Calu3 (cell line): ENCODE measurements around the gene KLHL29. TPM values are rescaled to one million over a fixed set of nuclear protein-coding genes. Genes with fewer than 3 reads are reported as not detected.

Source experiments
- BruUV-seq: library from RNA; stranded (reverse); fragments of 400-500 nt; replicated peaks from 2 replicates; lab custom pipeline; 2021; lab: Mats Ljungman, UMichigan
- CTCF ChIA-PET: fragments of 300-600 bp; sonication (Branson Sonifier 250); formaldehyde crosslinking; loops from one replicate; lab custom pipeline; 2022; ENCODE audit warnings: antibody characterized with exemption; lab: Charles Lee
- DNase-seq: peaks from one replicate; pipeline ENCODE4 v3.0.0; 2022
- H3K27ac Mint-ChIP-seq: one replicate; pipeline ENCODE4 v1.8.0; 2022; ENCODE audit warnings: mixed read lengths; ENCODE audit not compliant: unreplicated experiment
- H3K27me3 Mint-ChIP-seq: one replicate; pipeline ENCODE4 v1.8.0; 2022; ENCODE audit warnings: mixed read lengths; ENCODE audit not compliant: unreplicated experiment
- H3K36me3 Mint-ChIP-seq: one replicate; pipeline ENCODE4 v1.8.0; 2022; ENCODE audit warnings: mild to moderate bottlenecking, moderate library complexity, mixed read lengths; ENCODE audit not compliant: insufficient read depth, unreplicated experiment
- H3K4me1 Mint-ChIP-seq: one replicate; pipeline ENCODE4 v1.8.0; 2022; ENCODE audit warnings: mild to moderate bottlenecking, low read depth, mixed read lengths; ENCODE audit not compliant: unreplicated experiment
- H3K4me3 Mint-ChIP-seq: one replicate; pipeline ENCODE4 v1.8.0; 2022; ENCODE audit warnings: mild to moderate bottlenecking, low read depth, moderate library complexity, mixed read lengths; ENCODE audit not compliant: unreplicated experiment
- H3K9me3 Mint-ChIP-seq: one replicate; pipeline ENCODE4 v1.8.0; 2022; ENCODE audit warnings: low read depth, mixed read lengths; ENCODE audit not compliant: unreplicated experiment
- intact Hi-C: fragments of 100-400 bp; cut with micrococcal nuclease; formaldehyde crosslinking; loops from one replicate; pipeline ENCODE4 v1.10.0; 2022; ENCODE audit not compliant: unreplicated experiment
- total RNA-seq: library from RNA; stranded (reverse); gene quantifications from 2 replicates; pipeline ENCODE4 v1.2.3, GENCODE V29; 2022
- TF ChIP-seq, protein P1 (sequence below): fragments of 200-600 bp; IDR thresholded peaks from one replicate; pipeline ENCODE4 v1.8.0; 2022; ENCODE audit warnings: antibody characterized with exemption; ENCODE audit not compliant: unreplicated experiment

Gene KLHL29
- total RNA-seq, 1 experiment from 2014 or later: 11.9 TPM

GRCh38 chr2:23594460-23594825 is 209.5 kb downstream of the KLHL29 start:
- no peak overlapping the region for H3K27ac Mint-ChIP-seq
- DNase-seq: no peak
- intact Hi-C loops: no loop called here
- H3K36me3 Mint-ChIP-seq: no peaks in the 10 kb centered on the region
- H3K27me3 Mint-ChIP-seq: no peaks in the 10 kb centered on the region
- CTCF ChIA-PET: no interaction called here
- H3K9me3 Mint-ChIP-seq: no peaks in the 10 kb centered on the region
- H3K4me1 Mint-ChIP-seq: no peaks in the 10 kb centered on the region
- TF ChIP-seq, protein P1, sequence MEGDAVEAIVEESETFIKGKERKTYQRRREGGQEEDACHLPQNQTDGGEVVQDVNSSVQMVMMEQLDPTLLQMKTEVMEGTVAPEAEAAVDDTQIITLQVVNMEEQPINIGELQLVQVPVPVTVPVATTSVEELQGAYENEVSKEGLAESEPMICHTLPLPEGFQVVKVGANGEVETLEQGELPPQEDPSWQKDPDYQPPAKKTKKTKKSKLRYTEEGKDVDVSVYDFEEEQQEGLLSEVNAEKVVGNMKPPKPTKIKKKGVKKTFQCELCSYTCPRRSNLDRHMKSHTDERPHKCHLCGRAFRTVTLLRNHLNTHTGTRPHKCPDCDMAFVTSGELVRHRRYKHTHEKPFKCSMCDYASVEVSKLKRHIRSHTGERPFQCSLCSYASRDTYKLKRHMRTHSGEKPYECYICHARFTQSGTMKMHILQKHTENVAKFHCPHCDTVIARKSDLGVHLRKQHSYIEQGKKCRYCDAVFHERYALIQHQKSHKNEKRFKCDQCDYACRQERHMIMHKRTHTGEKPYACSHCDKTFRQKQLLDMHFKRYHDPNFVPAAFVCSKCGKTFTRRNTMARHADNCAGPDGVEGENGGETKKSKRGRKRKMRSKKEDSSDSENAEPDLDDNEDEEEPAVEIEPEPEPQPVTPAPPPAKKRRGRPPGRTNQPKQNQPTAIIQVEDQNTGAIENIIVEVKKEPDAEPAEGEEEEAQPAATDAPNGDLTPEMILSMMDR: no peak
- no peak overlapping the region for H3K4me3 Mint-ChIP-seq
- BruUV-seq: no TSS peak

- no peak for DNase-seq
- H3K4me3 Mint-ChIP-seq: no peak overlapping the region
- no peaks in the 10 kb centered on the region for H3K4me1 Mint-ChIP-seq
- CTCF ChIA-PET: no interaction called here
- no peaks in the 10 kb centered on the region for H3K9me3 Mint-ChIP-seq
- no TSS peak for BruUV-seq
- intact Hi-C loops: no loop called here
- no peaks in the 10 kb centered on the region for H3K27me3 Mint-ChIP-seq
- no peak overlapping the region for H3K27ac Mint-ChIP-seq
- no peaks in the 10 kb centered on the region for H3K36me3 Mint-ChIP-seq
- TF ChIP-seq, protein P1: no peak
Measured at GRCh38 chr2:23595021-23595420, 210.0 kb downstream of the KLHL29 start.

- DNase-seq: peak; percentile 6
- no peaks in the 10 kb centered on the region for H3K9me3 Mint-ChIP-seq
- TF ChIP-seq, protein P1: no peak
- no peak overlapping the region for H3K4me3 Mint-ChIP-seq
- intact Hi-C loops: no loop called here
- CTCF ChIA-PET: no interaction called here
- no peaks in the 10 kb centered on the region for H3K4me1 Mint-ChIP-seq
- BruUV-seq: no TSS peak
- H3K36me3 Mint-ChIP-seq: no peaks in the 10 kb centered on the region
- H3K27ac Mint-ChIP-seq: no peak overlapping the region
- H3K27me3 Mint-ChIP-seq: no peaks in the 10 kb centered on the region
Measured at GRCh38 chr2:23595601-23596251, 210.7 kb downstream of the KLHL29 start.

DNA sequence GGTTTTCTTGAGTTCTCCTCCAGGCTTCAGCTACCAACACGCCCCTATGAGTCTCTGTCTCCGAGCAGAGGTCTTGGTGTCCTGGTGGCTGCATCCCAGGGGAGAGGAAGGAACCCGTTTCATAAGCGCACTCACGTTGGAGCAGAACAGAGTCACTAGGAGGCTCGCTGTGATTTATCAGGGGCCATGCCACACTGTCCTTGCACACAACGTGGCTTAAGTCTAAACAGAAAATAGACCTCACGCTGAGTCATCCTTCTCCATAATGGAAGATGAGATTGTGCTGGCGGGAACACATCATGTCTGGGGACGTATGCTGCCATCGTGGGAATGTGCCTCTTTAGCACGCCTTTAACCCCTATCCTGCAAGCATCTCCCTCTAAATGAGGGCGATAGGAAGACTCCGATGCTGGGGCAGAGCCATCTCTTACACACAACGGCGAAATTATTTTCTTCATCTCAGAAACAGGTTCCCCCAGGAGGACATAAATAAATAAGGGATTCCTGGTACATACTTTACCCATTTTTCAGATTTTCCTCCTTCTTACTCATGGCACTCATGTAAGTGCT is 211.4 kb downstream of the KLHL29 start:
- H3K36me3 Mint-ChIP-seq: no peaks in the 10 kb centered on the region
- H3K27ac Mint-ChIP-seq: no peak overlapping the region
- intact Hi-C loops: no loop called here
- DNase-seq: no peak
- no peaks in the 10 kb centered on the region for H3K4me1 Mint-ChIP-seq
- no TSS peak for BruUV-seq
- TF ChIP-seq, protein P1: no peak
- CTCF ChIA-PET: no interaction called here
- no peaks in the 10 kb centered on the region for H3K27me3 Mint-ChIP-seq
- H3K4me3 Mint-ChIP-seq: no peak overlapping the region
- H3K9me3 Mint-ChIP-seq: no peaks in the 10 kb centered on the region
